ENCODE results near the gene LGALS7B.

LGALS7B gene

GRCh38 chr19:38800577-38801347 lies 11.8 kb downstream of the LGALS7B start:
- Histone ChIP-seq H3K36me3 (ENCODE audit: control insufficient read depth, low read length) (no peaks in the 10 kb centered on the region), H3K9me3 (ENCODE audit: control insufficient read depth, insufficient read depth, low read length) (no peaks in the 10 kb centered on the region), H3K27ac (ENCODE audit: low read depth, low read length) (no peak overlapping the region), H3K4me3 (ENCODE audit: low read length) (no peak overlapping the region), H3K9me2 (replicated peaks; ENCODE audit: control insufficient read depth, low read length) (no peaks in the 10 kb centered on the region), H3F3A (ENCODE audit: control insufficient read depth, insufficient read depth) (no peaks in the 10 kb centered on the region), H3K4me1 (ENCODE audit: control insufficient read depth, low read length) (peaks cover 9% of the 10 kb centered on the region), H4K20me1 (ENCODE audit: control insufficient read depth, insufficient read depth, low read depth, low read length) (no peaks in the 10 kb centered on the region), H3K79me2 (ENCODE audit: control insufficient read depth, low read length) (no peaks in the 10 kb centered on the region), H3K4me2 (ENCODE audit: low read length) (no peak overlapping the region), H3K27me3 (ENCODE audit: control insufficient read depth, low read length) (no peaks in the 10 kb centered on the region)
- TF ChIP-seq CTCF (IDR thresholded peaks at IDR 0.05; ENCODE audit: low read depth, low read length, poor library complexity, severe bottlenecking) (no peak), EZH2phosphoT487 (IDR thresholded peaks at IDR 0.05; ENCODE audit: borderline replicate concordance, low read length) (no peak)

DNA sequence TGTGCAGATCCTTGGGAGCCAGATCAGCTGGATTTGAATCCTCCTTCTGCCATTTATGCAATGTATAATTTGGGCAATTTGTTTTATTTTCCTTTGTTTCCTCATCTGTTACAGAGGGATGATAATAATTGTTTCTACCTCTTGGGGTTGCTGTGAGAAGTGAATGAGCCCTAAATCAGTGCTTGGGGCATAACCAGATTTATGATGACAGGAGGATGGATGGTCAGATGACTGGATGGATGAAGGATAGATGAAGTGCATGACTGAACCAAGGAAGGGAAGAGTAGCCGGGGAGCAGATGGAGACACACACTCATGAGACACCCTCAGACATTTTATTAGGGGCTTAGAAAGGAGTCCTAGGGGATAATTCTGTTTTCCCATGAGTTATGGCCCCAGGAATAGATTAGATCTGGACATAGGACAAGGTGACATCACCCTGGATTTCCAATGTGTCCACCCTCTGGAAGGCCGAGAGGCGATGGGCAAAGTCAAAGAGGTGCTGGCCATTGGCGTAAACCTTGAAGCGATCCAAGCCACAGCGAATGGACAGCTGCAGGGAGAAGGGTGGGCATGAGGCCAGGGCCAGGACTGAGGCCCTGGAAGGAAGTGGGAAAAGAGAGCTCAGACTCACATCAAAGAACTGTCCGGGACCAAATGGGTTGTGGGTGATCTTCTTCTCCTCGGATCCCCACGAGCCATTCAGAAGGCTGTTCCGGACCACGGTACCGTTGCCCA lies 12.5 kb downstream of the LGALS7B start:
- no peaks in the 10 kb centered on the region for H4K20me1 ChIP-seq (ENCODE audit: control insufficient read depth, insufficient read depth, low read depth, low read length)
- no peak overlapping the region for H3K27ac ChIP-seq (ENCODE audit: low read depth, low read length)
- no peak overlapping the region for H3K4me2 ChIP-seq (ENCODE audit: low read length)
- H3K4me3 ChIP-seq (ENCODE audit: low read length): no peak overlapping the region
- H3K9me2 ChIP-seq (replicated peaks; ENCODE audit: control insufficient read depth, low read length): no peaks in the 10 kb centered on the region
- TF ChIP-seq CTCF (IDR thresholded peaks at IDR 0.05; ENCODE audit: low read depth, low read length, poor library complexity, severe bottlenecking): no peak
- no peak for TF ChIP-seq EZH2phosphoT487 (IDR thresholded peaks at IDR 0.05; ENCODE audit: borderline replicate concordance, low read length)
- no peaks in the 10 kb centered on the region for H3K79me2 ChIP-seq (ENCODE audit: control insufficient read depth, low read length)
- H3K4me1 ChIP-seq (ENCODE audit: control insufficient read depth, low read length): peaks cover 7% of the 10 kb centered on the region
- H3K27me3 ChIP-seq (ENCODE audit: control insufficient read depth, low read length): no peaks in the 10 kb centered on the region
- no peaks in the 10 kb centered on the region for H3F3A ChIP-seq (ENCODE audit: control insufficient read depth, insufficient read depth)
- H3K36me3 ChIP-seq (ENCODE audit: control insufficient read depth, low read length): no peaks in the 10 kb centered on the region
- H3K9me3 ChIP-seq (ENCODE audit: control insufficient read depth, insufficient read depth, low read length): no peaks in the 10 kb centered on the region

GRCh38 chr19:38803543-38803942 lies 14.5 kb downstream of the LGALS7B start:
- TF ChIP-seq EZH2phosphoT487 (IDR thresholded peaks at IDR 0.05; ENCODE audit: borderline replicate concordance, low read length) (no peak), CTCF (IDR thresholded peaks at IDR 0.05; ENCODE audit: low read depth, low read length, poor library complexity, severe bottlenecking) (no peak)
- no peak overlapping the region for H3K4me3 ChIP-seq (ENCODE audit: low read length)
- no peaks in the 10 kb centered on the region for H3K9me3 ChIP-seq (ENCODE audit: control insufficient read depth, insufficient read depth, low read length)
- no peaks in the 10 kb centered on the region for H3K9me2 ChIP-seq (replicated peaks; ENCODE audit: control insufficient read depth, low read length)
- no peaks in the 10 kb centered on the region for H4K20me1 ChIP-seq (ENCODE audit: control insufficient read depth, insufficient read depth, low read depth, low read length)
- no peaks in the 10 kb centered on the region for H3K27me3 ChIP-seq (ENCODE audit: control insufficient read depth, low read length)
- H3K27ac ChIP-seq (ENCODE audit: low read depth, low read length): no peak overlapping the region
- no peaks in the 10 kb centered on the region for H3K79me2 ChIP-seq (ENCODE audit: control insufficient read depth, low read length)
- H3K4me2 ChIP-seq (ENCODE audit: low read length): no peak overlapping the region
- peaks cover 15% of the 10 kb centered on the region for H3K4me1 ChIP-seq (ENCODE audit: control insufficient read depth, low read length)
- no peaks in the 10 kb centered on the region for H3F3A ChIP-seq (ENCODE audit: control insufficient read depth, insufficient read depth)
- no peaks in the 10 kb centered on the region for H3K36me3 ChIP-seq (ENCODE audit: control insufficient read depth, low read length)
